ENCODE results near the gene C19orf47.

The C19orf47 gene

GRCh38 chr19:40313229-40313983 lies 34.8 kb downstream of the C19orf47 start:
- DNase-seq: no peak

GRCh38 chr19:40312533-40312932 lies 35.7 kb downstream of the C19orf47 start:
- DNase-seq: no peak

DNA sequence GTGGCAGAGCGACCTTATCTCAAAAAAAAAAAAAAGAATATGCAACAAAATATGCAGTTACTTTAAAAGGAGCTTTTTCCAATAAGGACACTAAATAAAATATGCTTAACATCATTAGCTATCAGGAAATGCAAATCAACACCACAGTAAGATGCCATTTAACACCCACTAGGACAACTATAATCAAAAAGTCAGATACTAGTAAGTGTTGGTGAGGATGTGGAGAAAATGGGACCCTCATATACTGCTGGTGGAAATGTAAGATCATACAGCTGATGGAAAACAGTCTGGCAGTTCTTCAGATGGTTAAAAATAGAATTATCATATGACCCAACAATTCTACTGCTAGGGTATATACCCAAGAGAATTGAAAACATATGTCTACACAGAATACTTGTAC lies 38.5 kb downstream of the C19orf47 start:
- DNase-seq: no peak

DNA sequence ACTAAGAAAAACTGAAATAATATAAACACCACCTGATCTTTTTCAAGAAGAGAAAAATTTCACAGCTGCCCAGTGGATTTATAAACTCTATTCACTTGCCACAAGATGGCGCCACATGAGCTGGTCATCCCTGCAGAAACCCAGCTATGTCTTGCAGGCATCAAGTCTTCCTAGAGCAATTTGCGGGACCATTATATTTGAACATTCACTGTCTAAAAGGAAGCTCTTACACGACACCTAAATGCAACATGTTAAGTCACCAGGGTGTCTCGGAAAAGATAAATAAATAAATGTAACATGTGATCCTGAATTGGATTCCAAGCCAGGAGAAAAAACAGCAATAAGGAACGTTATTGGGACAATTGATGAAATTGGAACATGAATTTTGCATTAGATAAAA lies 42.8 kb downstream of the C19orf47 start:
- peak; percentile 54 for DNase-seq

- DNase-seq: no peak
Measured at GRCh38 chr19:40304306-40304705, 43.9 kb downstream of the C19orf47 start.

GRCh38 chr19:40303765-40304164 lies 44.4 kb downstream of the C19orf47 start:
- no peak for DNase-seq

DNA sequence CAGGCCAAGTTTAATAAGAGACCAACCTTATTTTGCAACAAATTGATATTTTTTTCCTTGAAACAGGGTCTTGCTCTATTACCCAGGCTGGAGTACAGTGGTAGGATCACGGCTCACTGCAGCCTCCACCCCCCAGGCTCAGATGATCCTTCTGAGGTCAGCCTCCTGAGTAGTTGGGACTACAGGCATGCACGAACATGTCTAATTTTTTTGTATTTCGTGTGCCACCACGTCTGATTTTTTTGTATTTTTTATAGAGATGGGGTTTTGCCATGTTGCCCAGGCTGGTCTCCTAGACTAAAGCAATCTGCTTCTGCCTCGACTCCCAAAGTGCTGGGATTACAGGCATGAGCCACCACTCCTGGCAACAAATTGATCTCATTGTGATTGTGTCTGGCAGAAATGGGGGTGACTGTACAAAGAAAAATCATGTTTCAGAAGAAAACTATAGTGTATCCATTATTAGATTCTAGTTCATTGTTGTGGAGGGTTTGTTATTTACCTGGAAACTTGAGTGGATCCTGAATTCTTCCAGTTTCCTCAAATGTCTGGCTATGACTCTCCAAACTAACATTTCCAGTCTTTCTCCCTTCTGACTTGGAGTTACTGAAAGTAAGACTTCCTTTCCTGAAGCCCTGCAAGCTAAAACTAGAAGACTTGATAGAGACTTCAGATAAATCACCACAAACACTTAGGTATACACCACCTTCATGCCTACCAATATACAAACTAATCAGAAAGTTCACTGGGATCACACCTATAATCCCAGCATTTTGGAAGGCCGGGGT lies 45.8 kb downstream of the C19orf47 start:
- no peak for DNase-seq

DNA sequence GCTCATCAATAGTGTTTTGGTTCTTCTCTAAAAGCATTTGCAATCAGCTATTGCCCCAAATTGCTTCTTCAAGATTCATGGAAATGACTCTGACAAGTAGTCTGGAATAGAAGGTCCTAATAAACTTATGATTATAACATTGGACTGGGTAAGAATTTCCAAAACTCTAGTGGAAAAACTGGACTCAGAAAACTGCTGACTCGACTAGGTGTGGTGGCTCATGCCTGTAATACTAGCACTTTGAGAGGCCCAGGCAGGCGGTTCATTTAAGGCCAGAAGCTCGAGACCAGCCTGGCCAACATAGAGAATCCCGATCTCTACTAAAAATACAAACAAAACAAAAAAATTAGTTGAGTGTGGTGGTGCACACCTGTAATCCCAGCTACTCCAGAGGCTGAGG lies 47.5 kb downstream of the C19orf47 start:
- no peak for DNase-seq

GRCh38 chr19:40298026-40298425 lies 50.2 kb downstream of the C19orf47 start:
- DNase-seq: no peak

DNA sequence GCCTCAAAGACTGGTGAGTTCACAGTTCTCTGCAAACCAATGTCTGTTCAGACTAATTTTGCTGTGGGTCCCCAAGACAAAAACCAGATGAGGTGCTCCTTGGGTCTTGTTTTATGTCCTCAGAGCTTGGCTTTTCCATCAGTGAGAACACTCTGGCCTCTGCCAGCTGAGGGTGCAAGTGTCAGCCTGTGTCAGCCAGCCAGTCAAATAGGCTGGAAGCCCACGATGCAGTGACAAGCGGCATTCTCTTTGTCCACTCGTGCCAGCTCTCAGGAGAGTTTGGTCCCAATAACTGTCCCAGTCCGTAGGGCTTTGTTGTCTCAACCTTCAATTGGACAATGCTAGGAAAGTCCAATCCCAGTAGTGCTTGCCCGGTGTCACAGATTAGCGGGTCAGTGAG lies 53.6 kb downstream of the C19orf47 start:
- DNase-seq: no peak

DNA sequence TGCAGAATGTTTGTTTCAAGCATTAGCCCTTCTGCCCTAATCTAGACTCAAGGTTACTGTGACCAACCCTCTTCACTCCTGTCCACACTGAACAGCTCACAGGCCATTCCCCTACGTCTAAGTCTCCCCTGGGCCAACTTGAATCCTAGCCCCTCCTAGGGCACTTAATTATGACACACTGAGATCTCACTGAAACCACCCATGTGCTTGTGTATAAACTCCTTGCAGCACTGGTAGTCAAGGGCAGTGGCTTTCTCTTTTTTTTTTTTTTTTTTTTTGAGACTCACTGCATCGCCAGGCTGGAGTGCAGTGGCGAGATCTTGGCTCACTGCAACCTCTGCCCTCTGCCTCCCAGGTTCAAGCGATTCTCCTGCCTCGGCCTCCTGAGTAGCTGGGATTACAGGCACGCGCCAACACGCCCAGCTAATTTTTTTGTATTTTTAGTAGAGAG lies 61.2 kb downstream of the C19orf47 start:
- no peak for DNase-seq

- no peak for DNase-seq
Measured at GRCh38 chr19:40286235-40286970, 61.8 kb downstream of the C19orf47 start.

DNA sequence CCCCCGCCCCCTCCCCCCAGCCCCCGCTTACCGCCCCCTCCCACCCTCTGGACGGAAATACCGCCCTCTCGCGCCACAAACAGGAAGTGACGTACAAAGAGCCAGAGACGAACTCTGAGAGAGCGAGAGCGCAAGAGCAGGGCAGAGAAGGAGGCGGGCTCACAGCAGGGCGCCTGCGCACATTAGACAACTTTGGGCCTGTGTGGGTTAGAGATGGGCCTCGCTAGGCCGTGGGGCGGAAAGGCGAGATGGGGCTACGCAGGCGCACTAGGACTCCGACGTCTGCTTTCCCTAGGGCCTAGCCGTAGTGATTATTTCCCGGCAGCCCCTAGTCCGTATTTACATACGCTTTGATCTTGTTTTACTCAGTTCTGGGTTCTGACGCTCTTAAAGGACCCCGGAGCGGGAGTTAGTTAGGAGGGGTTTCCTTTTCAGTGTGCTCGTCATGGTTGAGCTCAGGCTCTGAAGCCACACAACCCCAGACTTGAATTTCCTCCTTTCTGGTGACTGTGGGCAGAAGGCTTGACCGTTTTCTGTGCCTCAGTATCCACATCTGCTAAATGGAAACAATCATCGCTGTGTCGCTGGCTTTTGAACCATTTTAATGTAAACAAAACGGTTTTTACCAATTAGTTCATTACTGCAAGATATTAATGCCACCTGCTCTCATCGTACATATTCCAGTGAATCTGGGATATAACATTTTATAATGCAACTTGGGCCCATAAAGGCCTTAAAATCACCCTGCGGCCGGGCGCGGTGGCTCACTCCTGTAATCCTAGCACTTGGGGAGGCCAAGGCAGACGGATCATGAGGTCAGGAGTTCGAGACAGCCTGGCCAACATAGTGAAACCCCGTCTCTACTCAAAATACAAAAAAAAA lies 62.6 kb downstream of the C19orf47 start:
- peak; percentile 99 for DNase-seq

- peak; percentile 56 for DNase-seq
Measured at GRCh38 chr19:40284501-40285352, 63.5 kb downstream of the C19orf47 start, which contains the start of gene AKT2. Gene AKT2 (minus strand): TSS chr19:40285345. CDS start chr19:40265267, 20,078 bp downstream.

- no peak for DNase-seq
Measured at GRCh38 chr19:40284251-40284500, 64.0 kb downstream of the C19orf47 start.

GRCh38 chr19:40283414-40284250 lies 64.6 kb downstream of the C19orf47 start:
- DNase-seq: no peak

DNA sequence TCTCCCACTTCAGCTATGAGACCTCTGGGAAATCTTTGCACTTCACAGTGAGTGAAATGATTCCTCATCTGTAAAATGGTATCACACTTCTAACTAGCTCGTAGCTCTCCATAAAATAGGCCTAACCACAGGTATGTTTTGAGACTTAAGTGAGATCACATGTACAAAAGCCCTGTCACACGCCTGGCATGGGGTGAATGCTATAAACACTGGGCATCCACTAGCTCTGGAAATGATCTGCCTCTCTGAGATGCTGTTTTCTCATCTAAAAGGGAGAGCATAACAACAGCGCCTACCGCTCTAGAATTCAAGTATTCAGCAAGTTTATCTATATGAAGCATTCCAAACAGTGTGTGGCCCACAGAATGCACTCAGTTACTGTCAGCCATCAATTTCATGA lies 65.3 kb downstream of the C19orf47 start:
- no peak for DNase-seq

- no peak for DNase-seq
Measured at GRCh38 chr19:40282209-40282580, 66.0 kb downstream of the C19orf47 start.

DNA sequence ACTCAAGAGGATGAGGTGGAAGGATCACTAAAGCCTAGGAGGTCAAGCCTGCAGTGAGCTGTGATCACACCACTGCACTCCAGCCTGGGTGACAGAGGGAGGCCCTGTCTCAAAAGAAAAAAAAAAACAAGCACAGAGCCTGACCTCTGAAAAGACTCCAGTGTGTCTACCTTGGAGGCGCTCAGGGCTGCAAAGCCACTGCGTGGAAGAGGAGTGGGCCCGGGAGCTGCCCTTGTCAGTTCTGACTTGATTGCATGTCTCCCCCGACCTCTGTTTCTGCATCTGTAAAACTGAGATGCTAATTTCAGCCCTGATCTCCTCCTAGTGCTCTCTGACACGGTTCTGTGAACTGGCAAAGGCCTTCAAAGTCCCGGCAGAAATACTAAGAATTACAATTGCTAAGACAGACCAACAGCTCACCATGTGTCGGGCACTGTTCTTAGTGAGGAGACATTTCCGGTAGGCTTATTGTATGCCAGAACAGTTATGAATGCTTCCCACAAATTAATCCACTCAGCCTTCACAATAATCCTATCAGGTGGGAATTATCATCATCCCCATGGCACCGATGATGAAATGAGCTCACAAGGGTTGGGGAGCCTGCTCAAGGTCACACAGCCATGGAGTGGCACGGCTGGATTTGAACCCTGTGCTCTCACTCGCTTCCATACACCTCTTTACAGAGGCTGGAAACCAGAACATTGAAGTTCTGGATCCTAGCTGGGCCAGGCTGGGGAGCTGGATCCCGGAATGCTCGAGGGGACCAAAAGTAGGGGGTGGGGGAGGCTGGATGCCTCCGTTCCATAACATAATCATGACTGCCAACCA lies 66.6 kb downstream of the C19orf47 start:
- DNase-seq: no peak

All from NCI-H1092 treated with DMSO at 0.1 percent for 48 hours (cell line).